Neural crest cell (in vitro differentiated cells): ENCODE results near the gene PKNOX1. TPM values are rescaled to one million over a fixed set of nuclear protein-coding genes. Genes with fewer than 3 reads are reported as not detected.
A peak's percentile ranks its signal among the peaks of the same experiment; 100 is the strongest.

ENCODE experiments used
- DNase-seq: peaks from one replicate; pipeline ENCODE4 v3.0.0; 2021; ENCODE audit warnings: low read depth, mixed read lengths, low spot score
- H3K27ac Mint-ChIP-seq: one replicate; pipeline ENCODE4 v1.8.0; 2021; ENCODE audit warnings: mild to moderate bottlenecking, mixed read lengths; ENCODE audit not compliant: unreplicated experiment
- H3K27me3 Mint-ChIP-seq: 2 replicates; pipeline ENCODE4 v1.8.0; 2021; ENCODE audit warnings: low read depth, mild to moderate bottlenecking, mixed read lengths
- H3K36me3 Mint-ChIP-seq: 2 replicates; pipeline ENCODE4 v1.8.0; 2021; ENCODE audit warnings: low read depth, mild to moderate bottlenecking, mixed read lengths
- H3K4me1 Mint-ChIP-seq: 2 replicates; pipeline ENCODE4 v1.8.0; 2021; ENCODE audit warnings: mixed read lengths
- H3K4me3 Mint-ChIP-seq: one replicate; pipeline ENCODE4 v1.8.0; 2021; ENCODE audit warnings: mild to moderate bottlenecking, mixed read lengths
- H3K9me3 Mint-ChIP-seq: 2 replicates; pipeline ENCODE4 v1.8.0; 2021; ENCODE audit warnings: mixed read lengths
- CTCF ChIP-seq: fragments of 200-600 bp; sonication (generic); conservative IDR thresholded peaks from 2 replicates; pipeline ENCODE4 v1.5.0; 2021; ENCODE audit warnings: antibody characterized with exemption, mild to moderate bottlenecking
- total RNA-seq: library from RNA; stranded (reverse); gene quantifications from 2 replicates; pipeline ENCODE4 v1.2.1, GENCODE V29; 2021

Gene PKNOX1
- total RNA-seq, 1 donor from 2014 or later, result 19.3 TPM

GRCh38 chr21:42980312-42981213, 6.2 kb downstream of the PKNOX1 start:
- TF ChIP-seq CTCF, result no peak
- no peak for DNase-seq
- no peak overlapping the region for H3K27ac Mint-ChIP-seq
- peak overlapping the region; percentile 28 for H3K4me3 Mint-ChIP-seq
- peaks cover 24% of the 10 kb centered on the region for H3K36me3 Mint-ChIP-seq
- peaks cover 5% of the 10 kb centered on the region for H3K9me3 Mint-ChIP-seq
- peaks cover 38% of the 10 kb centered on the region for H3K4me1 Mint-ChIP-seq
- H3K27me3 Mint-ChIP-seq, result no peaks in the 10 kb centered on the region

- no peak overlapping the region for H3K27ac Mint-ChIP-seq
- H3K4me1 Mint-ChIP-seq, result peaks cover 32% of the 10 kb centered on the region
- H3K36me3 Mint-ChIP-seq, result peaks cover 22% of the 10 kb centered on the region
- H3K27me3 Mint-ChIP-seq, result no peaks in the 10 kb centered on the region
- TF ChIP-seq CTCF, result no peak
- H3K4me3 Mint-ChIP-seq, result no peak overlapping the region
- H3K9me3 Mint-ChIP-seq, result peaks cover 5% of the 10 kb centered on the region
- no peak for DNase-seq
Observed at GRCh38 chr21:42981214-42981523, 6.8 kb downstream of the PKNOX1 start.

DNA sequence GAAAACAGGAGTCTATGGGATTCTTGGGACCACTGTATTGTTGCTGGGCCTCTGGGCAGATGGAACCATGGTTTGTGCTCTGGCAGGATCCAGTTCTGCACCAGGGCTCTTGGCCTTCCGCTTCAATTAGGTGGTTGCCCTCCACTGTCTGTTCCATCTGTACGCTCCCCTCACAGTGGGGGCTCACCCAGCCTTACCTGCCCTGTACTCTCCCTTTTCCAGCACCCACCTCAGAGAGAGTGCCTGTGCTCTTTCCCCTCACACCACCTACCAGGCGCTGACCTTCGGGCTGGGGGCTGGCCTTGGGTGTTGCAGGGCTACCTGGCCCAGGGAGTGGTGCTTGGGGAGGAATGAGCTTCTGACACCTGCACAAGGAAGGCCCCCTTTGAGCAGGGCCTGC, 7.5 kb downstream of the PKNOX1 start:
- Mint-ChIP-seq H3K4me1 (peaks cover 25% of the 10 kb centered on the region), H3K9me3 (peaks cover 5% of the 10 kb centered on the region)

DNA sequence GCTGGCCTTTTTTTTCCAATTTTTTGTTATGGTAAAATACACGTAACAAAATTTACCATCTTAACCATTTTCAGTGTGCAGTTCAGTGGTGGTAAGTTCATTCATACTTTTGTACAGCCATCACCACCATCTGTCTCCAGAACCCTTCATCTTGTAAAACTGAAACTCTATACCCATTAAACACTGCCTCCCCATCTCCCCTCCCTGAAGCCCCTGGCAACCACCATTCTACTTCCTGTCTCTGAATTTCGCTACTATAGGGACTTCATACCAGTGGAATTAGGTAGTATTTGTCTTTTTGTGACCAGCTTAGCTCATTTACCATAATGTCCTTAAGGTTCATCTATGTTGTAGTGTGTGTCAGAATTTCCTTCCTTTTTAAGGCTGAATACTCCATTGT, 8.7 kb downstream of the PKNOX1 start:
- Mint-ChIP-seq H3K9me3 (peaks cover 3% of the 10 kb centered on the region), H3K27me3 (no peaks in the 10 kb centered on the region), H3K36me3 (peaks cover 6% of the 10 kb centered on the region), H3K27ac (no peak overlapping the region), H3K4me1 (peaks cover 21% of the 10 kb centered on the region), H3K4me3 (peak overlapping the region; percentile 29)
- no peak for TF ChIP-seq CTCF
- DNase-seq, result no peak

More for the DNA sequence above, 7.5 kb downstream of the PKNOX1 start:
- Mint-ChIP-seq H3K4me3 (no peak overlapping the region), H3K27ac (no peak overlapping the region), H3K27me3 (no peaks in the 10 kb centered on the region), H3K36me3 (peaks cover 17% of the 10 kb centered on the region)
- DNase-seq, result no peak
- no peak for TF ChIP-seq CTCF

DNA sequence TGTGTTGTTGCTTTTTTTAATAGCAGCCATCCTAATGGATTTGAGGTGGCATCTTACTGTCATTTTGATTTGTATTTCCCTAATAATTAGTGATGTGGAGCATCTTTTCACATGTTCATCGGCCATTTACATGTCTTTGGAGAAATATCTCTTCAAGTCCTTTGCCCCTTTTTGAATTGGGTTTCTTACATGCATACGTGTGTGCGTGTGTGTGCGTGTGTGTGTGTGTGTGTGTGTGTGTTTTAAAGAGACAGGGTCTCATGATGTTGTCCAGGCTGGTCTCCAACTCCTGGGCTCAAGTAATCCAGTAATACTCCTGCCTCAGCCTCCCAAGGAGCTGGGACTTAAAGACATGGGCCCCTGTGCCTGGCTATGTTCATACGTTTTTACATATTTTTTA, 9.5 kb downstream of the PKNOX1 start:
- DNase-seq, result no peak
- Mint-ChIP-seq H3K27ac (no peak overlapping the region), H3K4me3 (no peak overlapping the region), H3K36me3 (peaks cover 6% of the 10 kb centered on the region), H3K27me3 (no peaks in the 10 kb centered on the region), H3K4me1 (peaks cover 21% of the 10 kb centered on the region), H3K9me3 (peaks cover 3% of the 10 kb centered on the region)
- TF ChIP-seq CTCF, result no peak
